NCI-H1048 (cell line): ENCODE results near the gene HOXB8.

Experiments used
- DNase-seq: peaks from one replicate; lab custom pipeline; 2025; lab: John Stamatoyannopoulos, UW

The HOXB8 gene

DNA sequence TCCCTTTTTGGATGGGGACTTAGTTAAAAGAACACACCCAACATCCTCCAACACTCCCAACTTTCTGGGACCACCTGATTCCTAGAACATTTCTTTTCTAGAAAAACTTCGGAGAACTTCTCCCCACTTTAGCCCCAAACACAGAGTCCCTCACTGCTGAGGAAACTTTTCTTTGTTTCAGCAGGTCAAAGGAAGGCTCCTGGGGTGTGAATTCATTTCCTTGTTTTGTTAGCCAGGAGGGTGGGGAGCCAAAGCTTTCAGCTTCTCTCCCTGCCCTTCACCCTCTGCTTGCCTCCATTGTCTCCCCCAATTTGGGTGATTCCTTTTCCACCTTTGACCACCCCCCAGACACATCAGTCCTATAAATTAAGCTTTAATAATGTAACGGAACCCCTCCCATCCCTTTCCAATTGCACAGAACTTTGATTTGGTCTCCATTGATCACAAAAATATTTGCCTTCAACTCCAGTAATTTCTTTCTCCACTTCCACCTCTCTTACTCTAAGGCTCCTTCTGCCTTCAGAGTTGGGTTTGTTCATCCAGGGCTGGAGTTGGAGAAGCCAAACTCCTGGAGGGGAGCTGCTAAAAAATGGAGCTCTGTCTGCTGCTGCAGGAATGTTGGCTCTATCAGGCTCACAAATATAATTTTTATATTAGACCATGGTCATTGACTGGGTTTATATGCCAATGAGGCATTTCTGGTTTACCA, 47.3 kb downstream of the HOXB8 start:
- DNase-seq, result no peak

DNA sequence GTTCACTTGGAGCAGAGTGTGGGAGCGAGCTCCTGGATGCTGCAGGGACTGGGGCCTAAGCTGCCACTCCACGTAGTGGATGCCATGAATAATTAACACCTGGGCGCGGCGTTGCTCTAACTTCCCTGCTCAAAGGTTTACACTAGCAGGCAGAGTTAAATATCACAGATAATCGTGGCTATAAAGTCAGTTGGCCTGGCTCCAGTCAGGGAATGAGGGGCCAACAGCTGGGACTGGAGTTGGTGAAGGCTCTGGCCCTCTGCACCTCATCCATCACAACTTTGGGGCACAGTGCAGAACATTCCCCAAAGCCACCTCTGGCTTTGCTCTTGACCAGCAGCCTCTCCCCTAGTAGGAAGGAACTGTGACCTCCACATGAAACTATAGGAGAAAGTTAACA, 47.9 kb downstream of the HOXB8 start:
- DNase-seq, result no peak

DNA sequence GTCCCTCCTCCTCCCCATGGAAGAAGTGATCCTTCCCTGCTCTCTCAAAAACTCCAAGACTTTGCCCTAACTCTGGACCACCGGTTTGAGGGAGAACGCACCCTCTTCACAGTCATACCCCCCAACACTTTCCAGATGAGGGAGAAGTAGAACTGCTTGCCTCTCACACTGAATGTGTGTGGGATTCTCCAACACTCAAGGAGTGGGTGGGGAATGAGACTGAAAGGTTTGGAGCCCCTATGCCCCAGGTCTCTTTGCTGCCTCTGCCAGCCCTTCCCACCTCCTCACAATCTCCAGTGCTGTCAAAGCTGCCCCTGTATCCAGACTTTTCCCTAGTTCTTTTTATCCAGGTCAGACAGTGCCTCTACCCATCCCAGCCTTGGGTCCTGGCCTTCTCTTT, 48.4 kb downstream of the HOXB8 start:
- no peak for DNase-seq

DNA sequence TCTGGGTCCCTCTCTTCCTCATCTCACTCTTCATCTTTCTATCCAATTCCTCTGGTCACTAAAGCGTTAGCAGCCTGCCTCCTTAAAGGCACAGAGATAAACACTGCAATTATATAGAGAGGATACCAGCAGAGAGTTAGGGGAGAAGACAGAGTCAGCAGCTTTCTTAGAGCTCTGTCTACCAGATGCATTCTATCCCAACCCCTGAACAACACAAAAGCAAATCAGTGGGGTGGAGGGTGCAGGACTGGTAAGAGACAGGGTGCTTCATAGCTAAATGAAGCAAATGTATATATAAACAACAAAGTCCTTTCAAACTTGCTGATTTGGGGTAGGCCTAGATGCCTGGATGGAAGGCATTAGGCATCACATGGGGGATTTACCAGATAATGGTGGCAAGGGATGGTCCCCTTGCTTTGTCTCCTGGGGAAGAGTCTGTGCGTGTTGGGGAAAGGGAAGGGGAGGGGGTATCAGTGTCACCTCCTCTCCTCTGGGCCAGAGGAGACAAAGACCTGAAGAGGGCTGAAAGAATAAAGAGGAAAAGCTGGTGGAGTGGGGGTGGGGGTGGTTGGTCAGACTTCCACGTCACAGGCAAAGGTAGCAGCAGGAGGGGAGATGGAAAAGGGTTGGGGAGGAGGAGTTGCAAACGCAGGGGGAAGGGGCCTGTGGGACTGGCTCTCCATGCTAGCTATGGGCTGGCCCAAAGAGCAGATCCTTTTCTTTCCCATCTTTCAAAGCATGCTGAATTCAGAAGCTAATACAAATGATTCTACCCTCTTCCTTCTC, 49.0 kb downstream of the HOXB8 start:
- no peak for DNase-seq

- DNase-seq, result no peak
Observed at GRCh38 chr17:48565022-48565554, 50.0 kb downstream of the HOXB8 start.

DNA sequence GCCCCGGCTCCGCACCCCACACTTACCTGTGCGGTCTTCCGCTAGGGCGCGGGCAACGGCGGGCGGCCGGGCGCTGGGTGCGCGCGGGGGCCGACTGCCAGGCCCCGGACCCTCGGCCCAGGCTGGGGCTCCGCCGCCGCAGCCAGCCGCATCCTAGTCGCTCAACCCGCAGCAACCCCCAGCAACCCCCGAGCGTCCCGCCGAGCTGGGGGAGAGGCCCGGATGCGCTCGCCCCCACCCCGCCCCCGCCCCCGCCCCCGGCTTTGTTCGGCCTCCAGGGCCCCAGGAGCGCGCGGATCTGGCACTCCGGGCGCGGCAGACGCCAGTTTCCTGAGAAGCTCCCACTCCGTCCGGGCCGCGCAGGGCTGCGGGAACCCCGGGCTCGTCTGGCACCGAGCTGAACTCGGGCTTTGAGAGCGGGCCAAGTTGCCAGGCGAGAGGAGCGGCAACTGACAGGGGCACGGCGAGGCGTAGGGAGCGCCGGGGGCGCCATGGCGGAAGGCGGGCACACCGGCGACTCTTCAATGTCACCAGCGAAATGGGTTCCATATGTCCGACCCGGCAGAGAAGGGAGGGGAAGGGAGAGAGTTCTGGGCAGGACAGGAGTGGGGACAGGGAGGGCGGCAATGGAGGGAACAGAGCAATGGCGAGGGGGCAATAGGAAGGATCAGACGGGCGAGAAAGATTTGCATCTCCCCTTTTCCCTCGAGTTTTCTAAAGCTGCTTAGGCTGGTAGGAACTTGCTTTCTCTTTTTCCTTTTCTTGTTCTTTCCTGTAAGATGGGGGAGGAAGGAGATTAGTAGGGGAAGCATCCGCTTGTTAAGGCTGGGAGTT, 50.7 kb downstream of the HOXB8 start:
- no peak for DNase-seq

DNA sequence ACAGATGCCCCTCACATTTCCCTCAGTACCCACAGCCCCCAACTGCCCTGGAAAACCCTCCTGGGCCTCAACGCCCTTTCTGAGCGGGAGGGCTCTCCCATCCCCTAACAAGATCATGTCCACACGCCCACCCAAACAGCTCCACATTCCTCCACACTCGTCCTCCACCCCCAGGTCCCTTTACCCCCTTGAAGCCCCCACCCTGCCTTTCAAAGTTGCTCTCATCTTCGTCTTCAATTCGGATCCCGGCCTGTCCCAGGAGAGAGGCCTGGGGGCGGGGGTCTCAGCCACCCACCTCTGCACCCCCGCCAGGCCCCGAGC, 51.3 kb downstream of the HOXB8 start:
- DNase-seq, result no peak

- DNase-seq, result no peak
Observed at GRCh38 chr17:48563385-48563838, 51.7 kb downstream of the HOXB8 start.

GRCh38 chr17:48562934-48563333, 52.2 kb downstream of the HOXB8 start:
- DNase-seq, result no peak
